Heart left ventricle (tissue), 13 donors: ENCODE results near the gene ZNF281.

Source experiments
- POLR2A ChIP-seq, 2 donors: fragments of 450-650 bp; IDR thresholded peaks; one replicate each; pipeline ENCODE4 v1.6.1; 2017; ENCODE audit warnings: antibody characterized with exemption in 2 of 2, mild to moderate bottlenecking in 2 of 2, moderate library complexity in 2 of 2
- TF ChIP-seq, protein P1 (sequence below), 12 donors: fragments of 200-600 bp; sonication (generic) in 4 of 12; IDR thresholded peaks; one replicate each; pipeline versions ENCODE4 v1.5.0 to v1.8.0; 2018 to 2022; ENCODE audit warnings: antibody characterized with exemption in 12 of 12, mild to moderate bottlenecking in 5 of 12
- donor health status: ischemic (EF 13 %, LVEDD 7.1; RV severe dilation, severe dysfunction).
- donor health status: DM: no; HTN: yes; CAD: no.
- donor health status: DM: no; HTN: no; CAD: no.
- donor health status: ischemic (EF 25% LVEDD 6.9; RV normal size, moderate dysfunction).
- donor health status: ischemic (EF 25% LVEDD 5.7; RV mildly dilated, moderate dysfunction).
- donor health status: ischemic (EF 35%, LVEDD 5.7; RV mildly dilated, moderate dysfunction).
- donor health status: nonischemic (EF 11% LVEDD 7.7; RV severe dilation, severe dysfunction).
- donor health status: DM: yes; HTN: yes; CAD: no.
- donor health status: PGD.
- donor health status: ischemic (EF 29% LVEDD 5.4; RV normal size, mild dysfunction).
- donor health status: nonischemic (EF 23%, LVEDD 6.1; RV moderate dilation, normal function).

DNA sequence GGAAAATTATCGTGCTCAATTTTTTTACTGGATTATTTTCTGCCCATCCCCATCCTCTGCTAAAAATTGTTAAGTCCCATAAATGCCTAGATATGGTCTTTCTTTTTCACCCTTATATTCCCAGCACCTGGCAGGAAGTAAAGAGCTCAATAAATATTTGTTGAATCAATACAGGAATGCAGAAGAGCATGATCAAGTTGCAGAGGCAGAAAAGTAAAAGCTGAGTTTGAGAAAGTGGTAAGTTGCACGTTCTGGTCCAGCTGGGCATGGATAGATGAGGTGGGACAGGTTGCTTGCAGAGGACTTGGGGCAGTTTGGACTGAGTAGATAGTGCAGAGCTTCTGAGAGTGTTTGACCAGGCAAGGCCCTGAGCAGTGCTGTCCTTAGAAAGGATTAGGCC is 40.1 kb downstream of the ZNF281 start:
- TF ChIP-seq, protein P1, sequence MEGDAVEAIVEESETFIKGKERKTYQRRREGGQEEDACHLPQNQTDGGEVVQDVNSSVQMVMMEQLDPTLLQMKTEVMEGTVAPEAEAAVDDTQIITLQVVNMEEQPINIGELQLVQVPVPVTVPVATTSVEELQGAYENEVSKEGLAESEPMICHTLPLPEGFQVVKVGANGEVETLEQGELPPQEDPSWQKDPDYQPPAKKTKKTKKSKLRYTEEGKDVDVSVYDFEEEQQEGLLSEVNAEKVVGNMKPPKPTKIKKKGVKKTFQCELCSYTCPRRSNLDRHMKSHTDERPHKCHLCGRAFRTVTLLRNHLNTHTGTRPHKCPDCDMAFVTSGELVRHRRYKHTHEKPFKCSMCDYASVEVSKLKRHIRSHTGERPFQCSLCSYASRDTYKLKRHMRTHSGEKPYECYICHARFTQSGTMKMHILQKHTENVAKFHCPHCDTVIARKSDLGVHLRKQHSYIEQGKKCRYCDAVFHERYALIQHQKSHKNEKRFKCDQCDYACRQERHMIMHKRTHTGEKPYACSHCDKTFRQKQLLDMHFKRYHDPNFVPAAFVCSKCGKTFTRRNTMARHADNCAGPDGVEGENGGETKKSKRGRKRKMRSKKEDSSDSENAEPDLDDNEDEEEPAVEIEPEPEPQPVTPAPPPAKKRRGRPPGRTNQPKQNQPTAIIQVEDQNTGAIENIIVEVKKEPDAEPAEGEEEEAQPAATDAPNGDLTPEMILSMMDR (IDR thresholded peaks at IDR 0.05) = no peak
- TF ChIP-seq POLR2A (IDR thresholded peaks at IDR 0.05) = no peak
